Parathyroid adenoma (tissue), 2 donors: ENCODE data around the gene MAPK1.
"Not testable (repeated sequence)": the region's sequence is repeated elsewhere in the genome, so short reads cannot be mapped to it uniquely, and the experiment has no call there.

ENCODE experiments used
- H2AFZ ChIP-seq: fragments of 300-600 bp; sonication (generic); one replicate; pipeline ENCODE4 v1.7.0; 2017; ENCODE audit warnings: antibody characterized with exemption, mild to moderate bottlenecking
- H3K27ac ChIP-seq: fragments of 300-600 bp; sonication (generic); one replicate; pipeline ENCODE4 v1.7.0; 2017
- H3K27me3 ChIP-seq: fragments of 300-600 bp; sonication (generic); one replicate; pipeline ENCODE4 v1.7.0; 2017; ENCODE audit warnings: low read length; ENCODE audit not compliant: control insufficient read depth, insufficient read depth
- H3K36me3 ChIP-seq: fragments of 300-600 bp; sonication (generic); one replicate; pipeline ENCODE4 v1.7.0; 2017; ENCODE audit warnings: low read length; ENCODE audit not compliant: control insufficient read depth, insufficient read depth
- H3K4me1 ChIP-seq: fragments of 300-600 bp; sonication (generic); one replicate; pipeline ENCODE4 v1.7.0; 2017; ENCODE audit warnings: control low read depth
- H3K4me2 ChIP-seq: fragments of 300-600 bp; sonication (generic); one replicate; pipeline ENCODE4 v1.7.0; 2017; ENCODE audit warnings: low read length
- H3K4me3 ChIP-seq: fragments of 300-600 bp; sonication (generic); one replicate; pipeline ENCODE4 v1.7.0; 2017; ENCODE audit warnings: low read depth, low read length
- H3K79me2 ChIP-seq: fragments of 300-600 bp; sonication (generic); one replicate; pipeline ENCODE4 v1.7.0; 2017; ENCODE audit warnings: control low read depth
- H3K9ac ChIP-seq: fragments of 300-600 bp; sonication (generic); one replicate; pipeline ENCODE4 v1.7.0; 2017; ENCODE audit warnings: mild to moderate bottlenecking
- H3K9me3 ChIP-seq: fragments of 300-600 bp; sonication (generic); one replicate; pipeline ENCODE4 v1.7.0; 2017; ENCODE audit warnings: low read length; ENCODE audit not compliant: control insufficient read depth
- TF ChIP-seq, protein P1 (sequence below): fragments of 300-600 bp; sonication (generic); IDR thresholded peaks from one replicate; pipeline ENCODE4 v1.7.0; 2017; ENCODE audit warnings: antibody characterized with exemption, mild to moderate bottlenecking
- donor health status: primary hyperparathyroidism.

Gene MAPK1

DNA sequence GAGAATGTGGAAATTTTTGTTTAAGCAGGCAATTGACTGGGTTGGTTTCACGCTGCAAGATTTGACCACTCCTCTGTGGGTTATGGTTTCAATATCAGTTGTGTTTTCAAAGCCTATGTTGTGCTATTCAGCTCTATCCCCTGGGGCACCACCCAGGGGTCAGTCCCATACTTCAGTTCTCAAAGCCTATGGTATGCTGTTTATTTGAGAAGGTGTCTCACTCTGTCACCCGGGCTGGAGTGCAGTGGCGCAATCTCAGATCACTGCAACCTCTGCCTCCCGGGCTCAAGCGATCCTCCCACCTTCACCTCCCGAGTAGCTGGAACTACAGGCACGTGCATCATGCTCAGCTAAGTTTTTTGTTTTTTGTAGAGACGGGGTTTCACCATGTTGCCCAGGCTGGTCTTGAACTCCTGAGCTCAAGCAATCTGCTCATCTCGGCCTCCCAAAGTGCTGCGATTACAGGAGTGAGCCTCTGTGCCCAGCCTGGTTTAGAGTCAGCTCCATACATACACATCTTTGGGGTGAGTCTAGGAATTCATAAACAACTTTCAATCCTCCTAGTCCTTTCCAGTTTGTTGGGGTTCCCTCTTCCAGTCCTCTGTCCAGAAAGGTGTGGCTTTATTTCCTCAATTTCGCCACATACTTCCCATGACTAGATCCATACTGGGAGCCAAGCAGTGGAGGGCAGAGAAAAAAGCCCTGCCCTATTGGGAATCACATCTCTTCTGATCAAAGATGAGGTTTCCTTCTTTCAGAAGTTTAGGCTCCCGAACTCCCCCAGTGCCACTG is 35.0 kb upstream of the MAPK1 start:
- Histone ChIP-seq H3K36me3 (no peaks in the 10 kb centered on the region), H3K27me3 (no peaks in the 10 kb centered on the region), H2AFZ (no peak overlapping the region), H3K27ac (no peak overlapping the region), H3K4me2 (no peak overlapping the region), H3K79me2 (no peaks in the 10 kb centered on the region), H3K9me3 (no peaks in the 10 kb centered on the region), H3K4me1 (no peaks in the 10 kb centered on the region), H3K9ac (no peak overlapping the region), H3K4me3 (no peak overlapping the region)
- TF ChIP-seq, protein P1, sequence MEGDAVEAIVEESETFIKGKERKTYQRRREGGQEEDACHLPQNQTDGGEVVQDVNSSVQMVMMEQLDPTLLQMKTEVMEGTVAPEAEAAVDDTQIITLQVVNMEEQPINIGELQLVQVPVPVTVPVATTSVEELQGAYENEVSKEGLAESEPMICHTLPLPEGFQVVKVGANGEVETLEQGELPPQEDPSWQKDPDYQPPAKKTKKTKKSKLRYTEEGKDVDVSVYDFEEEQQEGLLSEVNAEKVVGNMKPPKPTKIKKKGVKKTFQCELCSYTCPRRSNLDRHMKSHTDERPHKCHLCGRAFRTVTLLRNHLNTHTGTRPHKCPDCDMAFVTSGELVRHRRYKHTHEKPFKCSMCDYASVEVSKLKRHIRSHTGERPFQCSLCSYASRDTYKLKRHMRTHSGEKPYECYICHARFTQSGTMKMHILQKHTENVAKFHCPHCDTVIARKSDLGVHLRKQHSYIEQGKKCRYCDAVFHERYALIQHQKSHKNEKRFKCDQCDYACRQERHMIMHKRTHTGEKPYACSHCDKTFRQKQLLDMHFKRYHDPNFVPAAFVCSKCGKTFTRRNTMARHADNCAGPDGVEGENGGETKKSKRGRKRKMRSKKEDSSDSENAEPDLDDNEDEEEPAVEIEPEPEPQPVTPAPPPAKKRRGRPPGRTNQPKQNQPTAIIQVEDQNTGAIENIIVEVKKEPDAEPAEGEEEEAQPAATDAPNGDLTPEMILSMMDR = no peak

DNA sequence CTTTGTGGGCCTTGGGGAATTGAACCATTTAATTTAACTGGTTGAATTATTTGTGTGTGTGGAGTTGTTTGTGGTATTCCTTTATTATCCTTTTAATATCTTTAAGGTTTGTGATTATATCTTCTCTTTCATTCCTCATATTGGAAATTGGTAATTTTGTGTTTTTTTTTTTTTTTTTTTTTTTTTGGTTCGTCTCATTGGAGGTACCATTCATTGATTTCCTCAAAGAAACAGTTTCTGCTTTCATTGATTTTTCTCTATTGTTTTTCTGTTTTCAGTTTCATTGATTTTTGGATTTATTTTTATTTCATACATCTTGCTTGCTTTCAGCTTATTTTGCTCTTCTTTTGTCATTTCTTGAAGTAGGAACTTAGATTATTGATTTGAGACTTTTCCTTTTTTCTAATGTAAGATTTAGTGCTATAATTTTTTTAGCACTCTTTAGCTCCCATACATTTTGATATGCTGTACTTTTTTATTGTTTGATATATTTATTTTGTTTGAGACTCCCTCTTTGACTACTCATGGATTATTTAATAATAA is 31.0 kb upstream of the MAPK1 start:
- no peak overlapping the region for H3K4me2 ChIP-seq
- no peak overlapping the region for H2AFZ ChIP-seq
- TF ChIP-seq, protein P1 = no peak

DNA sequence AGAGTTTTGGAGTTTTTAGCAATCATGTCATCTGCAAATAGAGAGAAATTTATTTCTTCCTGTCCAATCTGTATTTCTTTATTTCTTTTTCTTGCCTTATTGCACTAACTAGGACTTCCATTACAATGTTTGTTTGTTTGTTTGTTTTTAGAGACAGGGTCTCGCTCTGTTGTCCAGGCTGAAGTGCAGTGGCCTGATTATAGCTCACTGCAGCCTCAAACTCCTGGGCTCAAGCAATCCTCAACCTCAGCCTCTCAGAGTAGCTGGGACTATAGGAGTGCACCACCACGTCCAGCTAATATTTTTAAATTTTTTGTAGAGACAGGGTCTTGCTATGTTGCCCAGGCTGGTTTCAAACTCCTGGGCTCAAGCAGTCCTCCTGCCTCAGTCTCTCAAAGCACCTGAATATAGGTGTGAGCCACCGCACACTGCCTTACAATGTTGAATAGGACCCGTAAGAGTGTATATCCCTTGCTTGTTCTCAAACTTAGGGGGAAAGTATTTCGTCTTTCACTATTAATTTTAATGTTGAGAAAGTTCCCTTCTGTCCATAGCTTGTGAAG is 29.6 kb upstream of the MAPK1 start:
- TF ChIP-seq, protein P1 = no peak
- H3K4me2 ChIP-seq = no peak overlapping the region
- no peaks in the 10 kb centered on the region for H3K36me3 ChIP-seq
- no peaks in the 10 kb centered on the region for H3K9me3 ChIP-seq
- no peaks in the 10 kb centered on the region for H3K79me2 ChIP-seq
- no peak overlapping the region for H3K27ac ChIP-seq
- no peak overlapping the region for H3K4me3 ChIP-seq
- no peak overlapping the region for H3K9ac ChIP-seq
- H2AFZ ChIP-seq = no peak overlapping the region
- no peaks in the 10 kb centered on the region for H3K27me3 ChIP-seq
- H3K4me1 ChIP-seq = no peaks in the 10 kb centered on the region

More for the DNA sequence above, 31.0 kb upstream of the MAPK1 start:
- H3K9me3 ChIP-seq = no peaks in the 10 kb centered on the region
- no peaks in the 10 kb centered on the region for H3K4me1 ChIP-seq
- H3K9ac ChIP-seq = no peak overlapping the region
- no peak overlapping the region for H3K27ac ChIP-seq
- no peaks in the 10 kb centered on the region for H3K79me2 ChIP-seq
- no peaks in the 10 kb centered on the region for H3K27me3 ChIP-seq
- no peak overlapping the region for H3K4me3 ChIP-seq
- H3K36me3 ChIP-seq = no peaks in the 10 kb centered on the region

DNA sequence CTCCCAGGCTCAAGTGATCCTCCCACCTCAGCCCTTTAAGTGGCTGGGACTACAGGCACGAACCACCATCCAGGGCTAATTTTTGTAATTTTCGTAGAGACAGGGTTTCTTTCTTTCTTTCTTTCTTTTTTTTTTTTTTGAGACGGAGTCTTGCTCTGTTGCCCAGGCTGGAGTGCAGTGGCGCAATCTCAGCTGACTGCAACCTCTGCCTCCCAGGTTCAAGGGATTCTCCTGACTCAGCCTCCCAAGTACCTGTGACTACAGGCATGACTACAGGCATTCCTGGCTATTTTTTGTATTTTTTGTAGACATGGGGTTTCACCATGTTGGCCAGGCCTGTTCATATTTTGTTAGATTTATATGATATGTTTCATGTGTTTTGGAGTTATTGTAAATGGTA is 28.8 kb upstream of the MAPK1 start:
- H3K4me3 ChIP-seq, H2AFZ ChIP-seq, H3K36me3 ChIP-seq, H3K27ac ChIP-seq, H3K9me3 ChIP-seq, H3K79me2 ChIP-seq, H3K9ac ChIP-seq, H3K27me3 ChIP-seq, H3K4me2 ChIP-seq, H3K4me1 ChIP-seq: not testable (repeated sequence)

DNA sequence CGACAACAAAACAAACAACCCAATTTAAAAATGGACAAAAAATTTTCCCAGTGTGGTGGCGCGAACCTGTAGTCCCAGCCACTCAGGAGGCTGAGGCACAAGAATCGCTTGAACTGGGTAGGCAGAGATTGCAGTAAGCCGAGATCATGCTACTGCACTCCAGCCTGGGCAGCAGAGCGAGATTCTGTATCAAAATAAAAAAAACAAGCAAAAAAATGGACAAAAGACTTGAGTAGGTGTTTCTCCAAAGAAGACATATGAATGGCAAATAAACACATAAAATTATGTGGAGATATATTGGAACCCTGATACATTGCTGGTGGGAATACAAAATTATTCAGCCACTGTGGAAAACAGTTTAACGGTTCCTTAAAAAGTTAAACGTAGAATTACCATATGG is 27.4 kb upstream of the MAPK1 start:
- no peak overlapping the region for H3K4me3 ChIP-seq
- H3K4me1 ChIP-seq = no peaks in the 10 kb centered on the region
- H3K27ac ChIP-seq = no peak overlapping the region
- no peak overlapping the region for H3K4me2 ChIP-seq
- TF ChIP-seq, protein P1 = no peak
- no peaks in the 10 kb centered on the region for H3K36me3 ChIP-seq
- no peak overlapping the region for H2AFZ ChIP-seq
- H3K9ac ChIP-seq = no peak overlapping the region
- no peaks in the 10 kb centered on the region for H3K79me2 ChIP-seq
- H3K9me3 ChIP-seq = no peaks in the 10 kb centered on the region
- H3K27me3 ChIP-seq = no peaks in the 10 kb centered on the region
